Stimulated activated naive CD4-positive, alpha-beta T cell (primary cell): ENCODE data around the gene PHF12.

Experiments
- DNase-seq, 6 experiments: peaks; one replicate each; lab custom pipeline; 2025; lab: John Stamatoyannopoulos, UW

The PHF12 gene

DNA sequence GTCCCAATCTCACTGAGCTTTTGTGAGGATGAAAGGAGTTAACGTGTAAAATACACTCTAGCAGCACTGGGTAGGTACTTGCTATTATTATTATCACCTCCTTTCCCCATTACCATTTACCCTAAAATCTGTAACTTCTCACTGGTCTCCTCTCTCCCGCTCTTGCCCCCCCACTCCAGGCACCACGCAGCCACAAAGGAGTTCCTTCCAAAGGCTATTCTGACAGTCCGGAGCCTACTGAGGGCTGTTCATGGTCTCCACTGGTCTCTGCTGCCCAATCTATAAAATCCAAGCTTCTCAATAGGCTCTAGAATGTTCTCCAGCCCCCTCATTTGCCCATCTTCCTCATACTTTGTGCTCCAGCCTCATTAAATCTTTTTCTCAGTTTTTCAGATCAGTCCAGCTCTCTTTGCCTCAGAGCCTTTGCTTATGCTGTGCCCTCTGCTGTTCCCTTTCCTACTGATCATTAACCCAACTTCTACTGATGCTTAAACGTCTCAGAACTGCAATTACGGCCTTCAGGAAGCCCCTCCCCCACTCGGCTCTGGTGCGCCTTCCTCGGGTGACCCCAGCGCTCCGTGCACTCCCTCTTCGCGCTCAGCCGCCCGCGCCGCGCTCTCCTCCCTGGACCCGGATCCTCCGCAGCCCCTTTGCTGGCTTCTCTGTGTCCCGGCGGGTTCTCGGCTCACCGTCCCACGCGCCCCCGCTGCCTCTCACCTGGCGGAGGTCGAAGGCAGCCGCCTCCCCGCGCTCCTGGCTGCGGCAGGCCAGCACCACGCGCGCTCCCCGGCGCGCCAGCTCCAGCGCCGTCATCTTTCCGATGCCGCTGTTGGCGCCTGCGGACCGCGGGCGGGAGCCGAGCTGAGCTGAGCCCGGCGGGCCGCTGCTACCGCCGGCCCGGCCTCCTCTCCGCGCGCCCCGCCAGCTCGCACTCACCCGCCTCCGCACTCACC lies 49.2 kb downstream of the PHF12 start:
- DNase-seq = peak; percentile 46 to 74 (median 60)

DNA sequence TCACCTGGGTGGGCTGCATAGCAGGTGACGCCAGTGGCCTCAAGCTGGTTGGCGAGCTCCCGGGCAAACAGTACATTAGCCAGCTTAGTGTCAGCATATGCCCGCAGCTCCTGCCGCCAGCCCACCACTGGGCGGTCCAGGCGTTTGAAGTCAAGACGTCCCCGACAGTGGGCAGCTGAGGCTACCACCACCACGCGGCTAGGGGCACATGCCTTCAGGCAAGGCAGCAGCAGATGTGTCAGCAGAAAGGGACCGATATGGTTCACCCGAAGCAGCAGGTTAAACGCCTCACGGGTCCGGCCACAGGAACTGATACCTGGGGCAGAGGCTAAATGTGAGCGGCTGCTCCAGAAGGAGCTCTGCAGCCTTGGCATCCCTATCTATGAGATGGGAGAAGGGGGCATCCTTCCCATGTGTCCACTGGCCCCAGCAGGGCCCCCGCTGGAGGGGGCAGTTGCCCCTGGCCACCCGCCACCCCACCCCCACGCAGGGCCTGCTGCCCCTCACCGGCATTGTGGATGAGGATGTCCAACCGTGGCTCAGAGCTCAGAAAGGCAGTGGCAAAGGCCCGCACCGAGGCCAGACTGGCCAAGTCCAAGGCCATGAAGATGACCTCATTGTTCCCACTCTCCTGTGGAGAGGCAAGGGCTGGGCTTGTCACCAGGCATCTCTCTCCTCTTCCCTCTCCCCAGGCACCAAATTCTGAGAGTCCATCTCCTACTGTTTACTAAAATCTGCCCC lies 50.2 kb downstream of the PHF12 start:
- DNase-seq = no peak

DNA sequence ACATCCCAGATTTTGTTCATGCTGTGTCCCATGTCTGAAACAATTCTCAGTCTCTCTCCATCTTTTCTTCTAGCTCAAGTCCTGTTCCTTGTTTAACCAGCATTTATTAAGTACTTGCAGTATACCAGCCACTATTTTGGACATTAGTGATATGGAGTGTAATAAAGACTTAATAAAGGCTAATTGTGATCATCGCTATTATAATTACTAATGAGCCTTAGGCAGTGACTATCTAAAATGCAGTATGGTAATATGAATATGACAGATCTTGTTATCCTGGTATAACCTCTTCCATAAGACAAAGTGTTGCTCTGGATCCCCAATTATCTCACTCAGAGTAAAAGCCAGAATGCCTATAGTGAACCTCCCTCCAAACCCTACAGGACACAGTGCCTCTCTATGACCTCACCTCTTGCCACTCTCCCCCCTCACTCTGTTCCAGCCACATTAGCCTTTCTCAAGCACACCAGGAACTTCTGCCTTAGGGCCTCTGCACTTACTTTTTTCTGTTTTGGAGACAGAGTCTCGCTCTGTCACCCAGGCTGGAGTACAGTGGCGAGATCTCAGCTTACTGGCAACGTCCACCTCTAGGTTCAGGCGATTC lies 52.0 kb downstream of the PHF12 start:
- DNase-seq = no peak

DNA sequence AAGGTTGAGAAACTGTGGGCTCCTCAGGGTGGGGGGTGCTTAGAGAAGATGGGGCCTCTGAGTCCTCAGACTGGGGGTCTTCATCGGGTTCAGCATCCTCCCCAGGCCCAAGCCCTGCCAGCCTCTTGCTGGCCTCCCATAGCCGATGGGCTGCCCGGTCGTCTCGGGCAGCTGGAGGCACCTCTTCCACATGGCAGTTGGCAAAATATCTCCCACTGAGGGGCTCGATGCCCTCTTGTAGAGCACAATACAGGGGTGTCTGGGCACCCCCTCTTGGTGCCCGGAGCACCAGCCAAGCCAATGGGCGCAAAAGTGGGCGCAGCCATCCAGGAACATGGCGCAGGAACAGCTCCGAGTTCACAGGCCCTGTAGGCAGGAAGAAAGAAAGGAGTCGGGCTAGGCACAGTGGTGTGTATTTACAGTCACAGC lies 52.8 kb downstream of the PHF12 start:
- DNase-seq = no peak

DNA sequence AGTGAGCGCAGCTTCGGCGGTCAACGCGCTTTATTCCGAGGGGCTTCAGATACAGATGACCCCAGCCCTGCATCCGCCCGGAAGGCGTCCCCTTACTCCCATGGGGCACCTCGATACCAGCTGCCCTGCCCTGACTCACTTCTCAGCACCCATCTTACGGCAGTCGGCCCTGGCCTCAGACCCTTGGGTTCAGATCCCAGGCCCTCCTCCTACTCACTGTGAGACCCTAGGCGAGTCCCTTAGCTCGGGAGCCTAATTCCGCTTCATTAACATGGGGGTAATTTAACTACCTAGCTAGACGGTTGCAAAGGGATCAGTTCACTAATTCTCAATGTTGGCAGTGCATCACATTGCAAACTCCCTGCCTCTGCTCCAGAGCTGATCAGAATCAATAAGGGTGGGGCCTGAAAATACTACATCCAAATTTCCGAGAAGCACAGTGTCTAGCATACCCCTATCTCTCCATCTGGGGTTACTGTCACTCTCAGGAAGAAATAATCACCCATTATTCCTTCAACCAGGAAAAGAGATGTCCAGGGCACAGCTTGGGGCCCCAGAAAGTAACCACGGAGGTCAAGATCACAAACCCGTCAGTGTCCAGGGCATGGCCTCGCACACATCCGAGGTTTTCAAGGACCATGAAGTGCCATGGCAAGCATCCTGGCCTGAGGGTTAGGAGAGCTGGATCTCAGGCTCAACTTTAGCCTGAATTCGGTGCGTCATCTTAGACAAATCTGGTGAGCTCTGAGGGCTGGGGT lies 53.4 kb downstream of the PHF12 start:
- DNase-seq = peak in 2 of 6 experiments; percentile 31 to 52

DNA sequence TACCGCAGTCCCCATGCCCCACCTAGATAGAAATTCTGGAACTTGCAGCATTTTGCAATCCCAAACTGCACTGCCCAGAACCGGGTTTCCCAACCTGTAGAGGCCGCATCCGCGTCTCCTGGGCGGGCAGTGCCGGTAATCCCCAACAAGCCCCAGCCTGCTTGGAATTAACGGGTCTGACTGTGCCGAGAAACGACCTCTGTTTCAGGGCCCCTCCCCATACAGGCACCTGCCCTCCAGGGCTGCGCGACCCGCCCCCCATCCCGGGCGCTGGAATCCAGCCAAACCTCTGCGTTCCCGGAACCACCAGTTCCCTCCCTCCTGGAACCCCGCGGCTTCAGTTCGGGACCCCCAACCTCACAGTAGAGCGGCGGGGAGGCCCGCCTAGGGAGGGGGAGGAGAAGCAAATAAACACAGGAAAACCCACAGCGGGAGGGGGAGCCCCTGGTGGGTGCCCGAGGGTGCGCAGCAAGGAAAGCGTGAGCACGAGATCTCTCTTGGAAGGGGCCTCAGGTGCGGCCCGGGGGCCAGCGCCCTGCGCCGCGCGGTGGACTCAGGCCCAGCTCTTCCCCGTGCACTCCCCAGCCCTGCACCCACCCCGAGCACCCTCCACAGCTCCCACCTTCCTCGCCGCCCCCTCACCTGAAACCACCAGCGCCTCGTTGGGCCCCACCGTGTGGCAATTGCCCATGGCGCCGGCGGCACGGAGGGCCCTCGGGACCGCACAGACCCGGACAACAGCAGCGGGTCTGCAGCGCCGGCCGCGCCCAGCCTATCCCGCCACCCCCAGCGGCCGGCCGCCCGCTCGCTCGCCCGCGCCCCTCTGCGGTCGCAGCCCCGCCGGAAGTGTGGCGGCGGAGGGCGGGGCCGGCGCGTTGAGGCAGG lies 54.2 kb downstream of the PHF12 start, which contains the start of gene FLOT2:
TSS of gene FLOT2 (minus strand) at position 850 of the 885 bp plus-strand sequence. CDS start at position 691, 159 bp downstream.
- peak; percentile 60 to 76 (median 66) for DNase-seq

DNA sequence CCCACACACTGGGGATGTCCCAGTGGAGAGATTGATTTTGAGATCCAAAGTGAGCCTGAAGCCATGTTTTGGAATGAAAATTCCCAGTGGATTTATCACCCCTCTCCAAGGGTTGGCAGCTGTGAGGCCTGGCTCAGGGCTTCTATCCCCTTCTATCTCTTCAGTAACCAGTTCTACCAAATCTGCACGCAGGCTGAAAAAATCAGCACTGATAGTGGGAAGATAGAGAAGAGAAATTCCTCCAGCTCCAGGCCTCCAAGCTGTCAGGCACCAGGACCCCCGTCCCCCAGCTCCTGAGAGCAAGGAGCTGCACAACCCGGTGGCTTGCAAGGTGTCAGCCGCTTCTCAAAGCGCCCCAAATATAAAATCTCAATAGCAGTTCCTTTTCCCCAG lies 54.8 kb downstream of the PHF12 start:
- DNase-seq = no peak

DNA sequence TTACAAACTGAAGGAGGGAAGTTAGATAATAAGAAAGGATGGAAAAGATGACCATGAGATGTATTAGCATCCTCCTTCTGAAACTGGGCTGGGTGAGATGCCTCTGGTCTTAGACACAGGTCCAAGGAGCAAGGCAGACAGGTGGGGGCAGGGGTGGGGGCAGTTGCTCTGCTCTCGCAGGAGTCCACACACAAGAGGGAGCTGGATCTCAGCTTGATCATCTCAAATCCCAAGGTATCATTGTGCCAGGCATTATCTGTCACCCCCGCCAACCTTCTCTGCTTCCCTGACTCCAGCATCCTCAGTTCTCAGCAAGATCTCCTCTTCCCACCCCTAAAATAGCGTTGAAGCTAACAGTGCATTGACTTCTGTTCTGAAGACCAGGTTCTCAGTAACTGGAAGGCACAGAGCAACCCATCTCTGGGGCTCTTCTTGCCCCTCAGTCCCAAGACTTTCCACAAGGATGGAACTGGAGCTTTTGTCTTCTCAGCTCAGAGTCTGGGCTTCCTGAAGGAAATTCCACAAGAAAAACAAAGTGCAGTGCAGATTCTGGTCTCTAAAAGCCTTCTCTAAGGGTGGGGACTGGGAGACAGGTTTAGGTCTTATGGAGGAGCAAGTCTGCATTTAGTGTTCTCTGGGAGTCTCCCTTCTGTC lies 55.4 kb downstream of the PHF12 start:
- DNase-seq = peak in 1 of 6 experiments; percentile 25

DNA sequence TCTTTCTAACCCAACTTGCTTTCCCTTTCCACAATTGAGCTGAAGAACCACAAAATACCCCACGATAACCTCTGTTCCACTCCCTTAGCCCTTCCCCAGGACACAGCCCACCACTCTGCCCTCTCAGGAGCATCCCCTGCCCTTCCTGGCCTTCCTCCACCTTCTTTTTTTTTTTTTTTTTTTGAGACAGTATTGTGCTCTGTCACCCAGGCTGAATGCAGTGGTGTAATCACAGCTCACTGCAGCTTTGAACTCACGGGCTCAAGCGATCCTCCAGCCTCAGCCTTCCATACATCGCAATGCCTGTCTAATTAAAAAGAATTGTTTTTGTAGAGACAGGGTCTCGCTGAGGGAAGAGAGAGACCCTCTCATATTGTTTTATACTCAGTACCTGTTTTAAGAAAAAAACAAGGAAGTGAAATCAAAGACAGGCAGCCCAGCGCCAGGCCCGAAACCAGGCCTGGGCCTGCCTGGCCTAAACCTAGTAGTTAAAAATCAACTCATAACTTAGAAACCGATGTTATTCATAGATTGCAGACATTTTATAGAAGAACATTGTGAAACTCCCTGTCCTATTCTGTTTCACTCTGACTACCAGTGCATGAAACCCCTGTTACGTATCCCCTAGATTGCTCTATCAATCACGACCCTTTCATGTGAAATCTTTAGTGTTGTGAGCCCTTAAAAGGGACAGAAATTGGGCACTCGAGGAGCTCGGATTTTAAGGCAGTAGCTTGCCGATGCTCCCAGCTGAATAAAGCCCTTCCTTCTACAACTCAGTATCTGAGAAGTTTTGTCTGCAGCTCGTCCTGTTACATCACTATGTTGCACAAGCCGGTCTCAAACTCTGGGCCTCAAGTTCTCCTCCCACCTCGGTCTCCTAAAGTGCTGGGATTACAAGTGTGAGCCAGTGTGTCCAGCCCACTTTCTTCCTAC lies 57.8 kb downstream of the PHF12 start:
- peak in 4 of 6 experiments; percentile 12 to 35 (median 22) for DNase-seq

DNA sequence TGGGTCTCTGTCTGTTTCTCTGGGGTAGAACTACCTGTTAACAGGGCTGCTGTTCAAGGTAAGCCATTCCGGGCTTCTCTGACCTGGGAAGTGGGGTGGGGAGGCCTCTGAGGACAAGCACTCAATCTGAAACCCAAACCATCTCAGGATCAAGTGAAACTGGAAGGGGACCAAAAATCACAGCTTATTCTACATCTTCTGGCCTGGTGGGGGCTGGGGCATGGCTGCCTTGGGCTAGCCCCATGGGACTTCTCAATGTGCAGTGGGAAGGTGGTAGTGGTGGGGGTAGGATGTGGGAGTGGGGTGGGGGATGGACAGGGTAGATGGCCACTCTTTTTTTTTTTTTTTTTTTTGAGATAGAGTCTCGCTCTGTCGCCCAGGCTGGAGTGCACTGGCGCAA lies 59.3 kb downstream of the PHF12 start:
- no peak for DNase-seq

DNA sequence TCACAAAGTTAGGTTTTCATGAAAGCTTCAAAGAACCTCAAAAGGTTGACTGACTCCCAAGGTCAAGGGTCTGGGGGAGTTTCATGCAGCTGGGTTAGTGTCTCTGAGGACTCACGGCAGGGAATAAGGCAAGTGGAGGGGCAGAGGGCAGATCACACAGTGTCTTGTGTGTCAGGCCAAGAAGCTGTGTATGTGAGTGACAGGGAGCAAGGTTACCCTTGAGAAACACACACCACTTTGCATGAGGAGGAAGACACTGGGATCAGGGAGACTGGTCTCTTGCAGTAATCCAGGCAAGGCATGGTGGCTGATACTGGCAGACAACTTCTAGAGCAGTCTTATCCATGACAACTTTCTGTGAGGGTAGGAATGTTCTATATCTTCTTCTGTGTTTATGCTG lies 60.1 kb downstream of the PHF12 start:
- DNase-seq = no peak

DNA sequence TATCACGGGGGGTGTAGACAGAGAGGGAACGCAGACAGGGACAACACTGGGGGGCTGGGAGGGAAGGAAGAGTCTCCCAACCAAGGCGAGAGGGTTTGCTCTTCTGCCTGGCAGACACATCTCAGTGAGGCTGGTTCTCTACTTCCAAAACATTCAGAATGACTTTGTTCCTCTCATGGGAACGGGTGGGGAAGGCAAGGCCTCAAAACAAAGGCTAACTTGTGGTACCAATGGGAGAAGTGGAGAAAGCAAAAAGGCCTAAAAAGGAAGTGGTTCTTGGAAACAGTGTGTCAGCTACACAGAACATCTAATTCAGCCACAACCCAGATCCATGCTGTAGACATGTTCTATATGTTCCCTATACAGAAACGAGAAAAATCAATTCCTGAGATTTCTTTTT lies 61.3 kb downstream of the PHF12 start:
- DNase-seq = no peak

DNA sequence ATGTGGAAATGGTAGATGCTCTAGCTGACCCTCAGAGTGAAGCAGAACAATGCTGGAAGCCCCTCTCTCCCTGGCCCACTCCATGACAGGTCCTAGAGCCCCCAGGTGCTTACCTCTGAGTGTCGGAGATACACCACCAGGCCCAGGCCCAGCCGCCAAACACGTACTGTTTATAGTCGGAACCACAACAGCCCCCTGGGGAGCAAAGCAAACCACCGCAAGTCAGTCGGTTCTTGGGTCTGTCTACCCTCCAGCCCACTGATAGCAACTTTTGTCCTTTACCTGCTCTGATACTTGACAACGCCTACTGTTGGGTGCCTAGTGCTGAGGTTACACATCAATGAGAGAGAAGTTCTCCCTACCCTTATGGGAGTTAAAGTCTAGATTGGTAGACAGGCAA lies 62.5 kb downstream of the PHF12 start:
- no peak for DNase-seq

DNA sequence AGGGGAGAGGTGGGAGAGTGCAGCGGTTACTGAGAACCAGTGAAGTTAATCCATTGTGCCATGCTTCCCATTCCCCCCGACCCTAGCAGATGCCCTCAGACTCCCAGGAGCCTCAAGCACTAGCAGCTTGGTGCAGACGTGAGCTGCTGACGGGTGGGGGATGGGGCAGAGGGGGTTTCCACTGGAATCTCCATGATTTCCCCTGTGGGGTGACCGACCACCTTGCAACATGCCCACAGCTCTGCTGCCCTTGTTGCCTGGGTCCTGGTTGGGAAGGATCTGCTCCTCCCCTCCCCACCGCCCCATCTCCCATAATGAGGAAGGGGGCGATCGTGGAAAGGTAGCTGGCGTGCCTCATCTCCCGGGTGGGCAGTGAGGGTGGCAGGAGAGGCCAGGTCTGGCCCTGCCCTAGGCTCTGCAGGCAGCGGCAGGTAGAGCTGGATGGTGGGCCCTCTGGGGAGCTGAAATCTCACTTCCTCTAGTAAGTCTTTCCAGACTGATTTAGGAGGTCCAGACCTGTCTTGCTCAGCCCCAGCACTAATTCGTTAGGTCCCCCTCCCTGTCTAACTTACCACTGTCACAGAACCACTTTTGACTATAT lies 63.3 kb downstream of the PHF12 start:
- no peak for DNase-seq

DNA sequence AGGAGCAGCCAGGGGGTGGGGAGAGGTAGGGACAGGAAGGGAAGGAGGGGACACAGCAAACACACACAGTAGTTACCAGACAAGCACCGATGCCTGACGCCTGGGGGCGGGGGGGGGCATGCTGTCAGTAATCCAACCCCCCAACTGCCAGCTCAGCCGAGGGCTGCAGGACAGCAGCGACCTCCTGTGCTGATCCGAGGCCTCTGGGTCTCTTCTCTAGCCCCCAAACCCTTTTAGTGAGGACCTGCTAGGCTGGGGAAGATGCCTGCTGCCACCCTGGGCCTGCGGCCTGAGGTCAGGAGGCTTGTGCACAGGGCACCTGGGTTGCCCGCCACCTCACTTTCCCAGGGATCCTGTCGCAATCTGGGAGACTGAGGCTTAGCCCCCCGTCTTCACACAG lies 65.4 kb downstream of the PHF12 start:
- DNase-seq = no peak

DNA sequence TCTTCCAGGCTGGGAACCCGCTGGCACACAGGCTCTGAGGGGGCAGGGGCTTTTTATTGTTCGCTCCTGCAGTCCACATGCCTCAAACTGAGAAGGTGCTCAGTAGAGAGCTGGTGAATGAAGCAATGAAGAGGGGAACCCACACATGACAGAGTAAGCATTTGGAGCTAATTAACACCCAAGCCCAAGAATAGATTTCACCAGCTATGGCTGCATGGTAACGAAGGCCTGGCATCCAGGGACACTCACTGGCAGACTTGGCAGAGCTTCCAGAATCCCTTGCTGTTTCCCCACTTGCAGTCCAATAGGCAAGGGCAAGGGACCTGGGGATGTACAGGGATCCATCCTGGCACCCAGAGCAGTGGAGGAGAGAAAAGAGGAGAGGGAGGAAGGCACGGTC lies 66.0 kb downstream of the PHF12 start:
- no peak for DNase-seq

DNA sequence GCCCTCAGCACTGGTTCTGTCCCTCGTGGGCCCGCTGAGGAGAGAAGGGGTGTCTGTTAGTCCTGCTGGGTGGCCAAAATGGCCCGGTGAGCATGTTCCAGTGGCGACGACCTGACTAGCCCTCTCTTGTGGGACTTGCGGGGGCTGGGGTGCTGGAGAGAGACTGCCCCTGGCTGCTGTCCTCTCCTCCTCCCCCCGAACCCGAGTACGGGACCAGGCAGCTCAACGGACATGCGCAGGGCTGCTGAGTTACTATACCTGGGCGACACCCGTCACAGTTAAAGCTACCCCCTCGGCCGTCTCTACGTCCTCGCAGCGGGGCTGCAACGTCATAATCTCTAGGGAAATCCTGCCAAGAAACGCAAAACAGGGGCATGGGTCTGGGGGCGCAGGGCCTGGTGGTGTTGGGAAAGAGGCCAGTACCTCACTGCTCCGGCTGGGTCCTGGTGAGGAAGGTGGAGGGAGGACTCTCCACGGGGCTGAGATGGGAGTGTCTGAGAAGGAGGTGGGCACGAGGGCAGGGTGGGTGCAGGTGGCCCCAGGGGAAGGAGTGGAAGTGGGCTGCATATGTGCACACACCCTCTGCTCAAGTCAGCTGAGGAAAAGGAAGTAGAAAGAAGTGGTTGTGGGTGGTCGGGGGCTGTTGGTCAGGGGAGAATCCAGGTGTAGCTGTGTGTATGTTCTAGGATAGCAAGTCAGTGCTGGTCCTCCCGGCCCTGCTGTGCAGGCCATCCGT lies 67.2 kb downstream of the PHF12 start:
- DNase-seq = no peak
